Activated naive CD8-positive, alpha-beta T cell treated with anti-CD3 and anti-CD28 coated beads for 36 hours (primary cell): ENCODE data around the gene LUZP1. TPM values are rescaled to one million over a fixed set of nuclear protein-coding genes. Genes with fewer than 3 reads are reported as not detected.
"Not testable (repeated sequence)": the region's sequence is repeated elsewhere in the genome, so short reads cannot be mapped to it uniquely, and the experiment has no call there.

Source experiments
- DNase-seq: peaks from one replicate; pipeline ENCODE4 v3.0.0; 2021
- H3K27ac Mint-ChIP-seq: one replicate; pipeline ENCODE4 v1.8.0; 2022; ENCODE audit warnings: mild to moderate bottlenecking, moderate library complexity, mixed read lengths
- H3K27me3 Mint-ChIP-seq: one replicate; pipeline ENCODE4 v1.8.0; 2022; ENCODE audit warnings: mild to moderate bottlenecking, mixed read lengths
- H3K36me3 Mint-ChIP-seq: one replicate; pipeline ENCODE4 v1.8.0; 2021; ENCODE audit warnings: mild to moderate bottlenecking, mixed read lengths
- H3K4me1 Mint-ChIP-seq: one replicate; pipeline ENCODE4 v1.8.0; 2021; ENCODE audit warnings: mixed read lengths
- H3K4me3 Mint-ChIP-seq: one replicate; pipeline ENCODE4 v1.8.0; 2022; ENCODE audit warnings: mild to moderate bottlenecking, moderate library complexity, mixed read lengths
- H3K9me3 Mint-ChIP-seq: one replicate; pipeline ENCODE4 v1.8.0; 2022; ENCODE audit warnings: mixed read lengths
- total RNA-seq, 2 experiments: library from RNA; stranded (reverse); gene quantifications; one replicate each; pipeline ENCODE4 v1.2.3, GENCODE V29; 2021

LUZP1 gene
- total RNA-seq, result 10 to 100 TPM; 18.4 to 20.1 TPM

- DNase-seq, result peak; percentile 83
These were observed at the start of gene LUZP1 for GRCh38 chr1:23168445-23169194. TSS of gene LUZP1 (minus strand) at chr1:23168856.

DNA sequence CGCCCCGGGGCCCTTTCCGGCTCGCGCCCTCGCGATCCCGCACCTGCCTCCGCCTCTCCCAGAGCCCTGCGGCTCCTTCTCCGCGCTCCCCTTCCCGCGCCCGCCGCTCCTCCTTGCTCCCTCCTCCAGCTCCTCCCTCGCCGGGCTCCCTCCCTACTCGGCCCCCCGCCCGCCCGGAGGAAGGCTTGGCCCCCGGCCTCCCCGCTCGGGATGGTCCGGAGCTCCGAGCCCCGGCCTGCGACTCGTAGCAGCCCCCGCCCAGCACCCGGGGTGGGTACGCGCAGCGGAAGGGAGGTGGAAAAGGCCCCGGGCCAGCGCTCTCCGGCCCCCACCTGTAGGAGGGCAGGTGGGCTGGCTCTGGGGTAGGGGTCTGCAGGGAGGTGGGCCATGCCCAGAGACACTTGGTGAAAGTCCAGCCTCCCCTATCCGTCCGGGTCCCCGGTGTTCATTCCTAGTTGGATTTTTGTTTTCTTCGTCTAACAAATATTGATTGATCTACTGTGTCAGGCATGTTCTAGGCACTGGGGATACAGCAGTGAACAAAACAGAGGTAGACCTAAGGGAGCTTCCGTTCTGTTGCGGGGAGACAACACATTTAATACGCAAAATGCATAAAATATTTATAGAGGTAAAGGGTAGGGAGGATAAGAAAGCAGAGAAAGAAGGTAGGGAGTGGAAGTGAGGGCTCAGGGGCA is 48.9 kb upstream of the LUZP1 start, which contains the start of gene HTR1D:
HTR1D (minus strand) TSS at position 82 of the 695 bp plus-strand sequence. CDS start 23,283 bp downstream, outside the sequence.
- H3K27me3 Mint-ChIP-seq, result peaks cover 77% of the 10 kb centered on the region
- H3K4me1 Mint-ChIP-seq, result no peaks in the 10 kb centered on the region

More at GRCh38 chr1:23168445-23169194, at the start of gene LUZP1:
- peak within 1 kb of the TSS; percentile 99 for H3K4me3 Mint-ChIP-seq
- H3K27ac Mint-ChIP-seq, result peak within 1 kb of the TSS; percentile 95
- H3K36me3 Mint-ChIP-seq, result peaks cover 2% of the 10 kb centered on the region
- H3K4me1 Mint-ChIP-seq, result peaks cover 33% of the 10 kb centered on the region
- H3K27me3 Mint-ChIP-seq, result no peaks in the 10 kb centered on the region
- H3K9me3 Mint-ChIP-seq, result no peaks in the 10 kb centered on the region

GRCh38 chr1:23216771-23217420 is 48.2 kb upstream of the LUZP1 start:
- Mint-ChIP-seq H3K4me1 (no peaks in the 10 kb centered on the region), H3K27ac (no peak overlapping the region), H3K4me3 (no peak overlapping the region), H3K9me3 (no peaks in the 10 kb centered on the region), H3K27me3 (peaks cover 78% of the 10 kb centered on the region), H3K36me3 (no peaks in the 10 kb centered on the region)
- DNase-seq, result peak; percentile 57

More for the DNA sequence above, 48.9 kb upstream of the LUZP1 start, which contains the start of gene HTR1D:
- no peak within 1 kb of the TSS for H3K27ac Mint-ChIP-seq
- H3K36me3 Mint-ChIP-seq, result no peaks in the 10 kb centered on the region
- peak; percentile 12 for DNase-seq
- H3K9me3 Mint-ChIP-seq, result no peaks in the 10 kb centered on the region
- peak within 1 kb of the TSS; percentile 23 for H3K4me3 Mint-ChIP-seq

- Mint-ChIP-seq H3K27me3 (peaks cover 78% of the 10 kb centered on the region), H3K9me3 (no peaks in the 10 kb centered on the region), H3K27ac (no peak overlapping the region), H3K4me3 (no peak overlapping the region), H3K36me3 (no peaks in the 10 kb centered on the region), H3K4me1 (no peaks in the 10 kb centered on the region)
- no peak for DNase-seq
These were observed 47.2 kb upstream of the LUZP1 start for GRCh38 chr1:23215751-23216449.

DNA sequence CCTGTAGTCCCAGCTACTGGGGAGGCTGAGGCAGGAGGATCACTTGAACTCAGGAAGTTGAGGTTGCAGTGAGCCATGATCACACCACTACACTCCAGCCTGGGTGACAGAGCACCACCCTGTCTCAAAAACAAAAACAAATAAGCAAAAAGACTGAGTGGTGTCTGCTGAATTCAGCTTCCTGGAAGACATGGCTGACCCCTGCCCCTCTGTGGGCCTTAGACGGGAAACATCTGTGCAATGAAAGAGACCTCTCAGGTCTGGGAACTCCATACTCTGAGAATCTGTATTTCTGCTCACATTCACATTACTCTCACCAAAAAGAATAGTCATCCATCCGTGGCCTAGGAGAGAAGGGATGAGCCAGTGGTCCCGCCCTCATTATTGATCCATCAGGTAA is 46.6 kb upstream of the LUZP1 start:
- Mint-ChIP-seq H3K4me1 (no peaks in the 10 kb centered on the region), H3K36me3 (no peaks in the 10 kb centered on the region), H3K9me3 (no peaks in the 10 kb centered on the region), H3K27me3 (peaks cover 75% of the 10 kb centered on the region), H3K4me3 (no peak overlapping the region), H3K27ac (no peak overlapping the region)
- DNase-seq, result no peak

- no peak for DNase-seq
- Mint-ChIP-seq H3K9me3 (no peaks in the 10 kb centered on the region), H3K27me3 (peaks cover 71% of the 10 kb centered on the region), H3K36me3 (no peaks in the 10 kb centered on the region), H3K4me3 (no peak overlapping the region), H3K4me1 (no peaks in the 10 kb centered on the region), H3K27ac (no peak overlapping the region)
These were observed 46.0 kb upstream of the LUZP1 start for GRCh38 chr1:23214640-23215039.

DNA sequence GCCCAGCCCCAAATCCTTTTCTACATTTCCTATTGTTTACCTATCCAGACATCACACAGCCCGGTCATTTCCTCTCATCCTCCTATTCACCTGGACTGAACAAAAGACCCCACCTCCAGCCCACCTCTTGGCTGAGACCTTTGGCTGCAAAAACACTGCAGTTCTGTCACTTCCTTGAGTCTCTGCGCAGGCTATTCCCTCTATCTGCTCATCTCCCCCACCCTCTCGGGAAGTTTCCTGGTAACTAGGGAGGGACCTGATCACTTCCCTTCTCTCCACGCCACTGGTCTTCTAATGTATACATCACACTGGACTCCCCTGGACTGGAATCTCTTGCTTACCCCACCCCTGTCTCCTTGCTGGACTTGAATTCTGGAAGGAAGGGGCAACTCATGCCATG is 43.3 kb upstream of the LUZP1 start:
- Mint-ChIP-seq H3K36me3 (no peaks in the 10 kb centered on the region), H3K9me3 (no peaks in the 10 kb centered on the region), H3K27me3 (peaks cover 48% of the 10 kb centered on the region), H3K4me3 (no peak overlapping the region), H3K4me1 (no peaks in the 10 kb centered on the region), H3K27ac (no peak overlapping the region)
- DNase-seq, result no peak

GRCh38 chr1:23210963-23211362 is 42.3 kb upstream of the LUZP1 start:
- no peak overlapping the region for H3K27ac Mint-ChIP-seq
- peaks cover 50% of the 10 kb centered on the region for H3K27me3 Mint-ChIP-seq

GRCh38 chr1:23210351-23210785 is 41.7 kb upstream of the LUZP1 start:
- H3K9me3 Mint-ChIP-seq, result no peaks in the 10 kb centered on the region
- no peaks in the 10 kb centered on the region for H3K4me1 Mint-ChIP-seq
- DNase-seq, result no peak
- H3K4me3 Mint-ChIP-seq, result no peak overlapping the region
- H3K36me3 Mint-ChIP-seq, result no peaks in the 10 kb centered on the region
- H3K27me3 Mint-ChIP-seq, result peaks cover 50% of the 10 kb centered on the region
- no peak overlapping the region for H3K27ac Mint-ChIP-seq

More at GRCh38 chr1:23210963-23211362, 42.3 kb upstream of the LUZP1 start:
- DNase-seq, result no peak
- no peaks in the 10 kb centered on the region for H3K36me3 Mint-ChIP-seq
- H3K4me1 Mint-ChIP-seq, result no peaks in the 10 kb centered on the region
- H3K9me3 Mint-ChIP-seq, result no peaks in the 10 kb centered on the region
- H3K4me3 Mint-ChIP-seq, result no peak overlapping the region

GRCh38 chr1:23209770-23210169 is 41.1 kb upstream of the LUZP1 start:
- no peak overlapping the region for H3K4me3 Mint-ChIP-seq
- no peak overlapping the region for H3K27ac Mint-ChIP-seq
- no peak for DNase-seq
- H3K4me1 Mint-ChIP-seq, result no peaks in the 10 kb centered on the region
- H3K9me3 Mint-ChIP-seq, result no peaks in the 10 kb centered on the region
- H3K27me3 Mint-ChIP-seq, result peaks cover 47% of the 10 kb centered on the region
- no peaks in the 10 kb centered on the region for H3K36me3 Mint-ChIP-seq

- peaks cover 38% of the 10 kb centered on the region for H3K27me3 Mint-ChIP-seq
- no peak overlapping the region for H3K4me3 Mint-ChIP-seq
- no peak overlapping the region for H3K27ac Mint-ChIP-seq
- H3K36me3 Mint-ChIP-seq, result no peaks in the 10 kb centered on the region
- no peaks in the 10 kb centered on the region for H3K9me3 Mint-ChIP-seq
- H3K4me1 Mint-ChIP-seq, result no peaks in the 10 kb centered on the region
- DNase-seq, result no peak
These were observed 39.9 kb upstream of the LUZP1 start for GRCh38 chr1:23208527-23208926.

- H3K27me3 Mint-ChIP-seq, result peaks cover 32% of the 10 kb centered on the region
- not testable (repeated sequence) for DNase-seq, H3K27ac Mint-ChIP-seq, H3K4me3 Mint-ChIP-seq, H3K9me3 Mint-ChIP-seq, H3K4me1 Mint-ChIP-seq, H3K36me3 Mint-ChIP-seq
These were observed 39.1 kb upstream of the LUZP1 start for GRCh38 chr1:23207733-23208132.

DNA sequence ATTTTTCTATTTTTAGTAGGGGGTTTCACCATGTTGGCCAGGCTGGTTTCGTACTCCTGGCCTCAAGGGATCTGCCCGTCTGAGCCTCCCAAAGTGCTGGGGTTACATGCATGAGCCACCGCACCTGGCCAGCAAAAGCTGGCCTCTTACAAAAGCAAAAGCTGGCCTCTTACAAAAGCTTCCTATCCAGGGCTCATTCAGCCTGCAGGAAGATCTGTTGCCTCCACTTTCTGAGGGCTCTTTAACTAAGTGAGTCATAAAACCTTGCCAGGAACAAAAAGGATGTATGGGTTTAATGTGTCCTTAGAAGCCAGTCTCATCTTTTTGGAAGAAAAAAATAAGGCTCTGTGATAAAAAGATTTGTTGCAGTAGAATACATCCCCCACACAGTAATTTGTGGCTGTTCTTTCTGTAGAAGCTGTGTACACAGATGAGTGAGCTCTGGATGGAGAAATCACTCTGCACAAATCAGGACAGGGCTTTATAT is 33.6 kb upstream of the LUZP1 start:
- Mint-ChIP-seq H3K27ac (no peak overlapping the region), H3K4me1 (no peaks in the 10 kb centered on the region), H3K27me3 (peaks cover 20% of the 10 kb centered on the region), H3K9me3 (no peaks in the 10 kb centered on the region), H3K4me3 (no peak overlapping the region), H3K36me3 (no peaks in the 10 kb centered on the region)
- no peak for DNase-seq

DNA sequence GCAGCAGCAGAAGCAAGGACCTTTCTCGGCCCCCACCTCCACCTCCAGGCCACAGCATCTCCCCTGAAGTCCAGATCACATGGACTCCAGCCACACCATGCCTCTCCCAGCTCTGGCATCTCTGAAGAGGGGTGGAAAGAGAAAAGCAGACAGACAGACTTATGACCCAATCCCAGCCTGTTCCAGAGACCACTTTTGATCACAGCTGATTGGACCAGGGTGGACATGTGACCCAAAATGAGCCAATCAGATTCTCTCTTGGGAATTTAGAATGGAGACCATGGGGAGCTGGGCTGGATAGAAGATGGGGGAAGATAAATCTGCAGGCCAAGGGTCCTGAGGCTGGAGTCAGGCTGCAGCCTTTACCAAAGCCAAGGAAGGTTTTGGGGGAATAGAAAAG is 32.2 kb upstream of the LUZP1 start:
- Mint-ChIP-seq H3K9me3 (no peaks in the 10 kb centered on the region), H3K27ac (no peak overlapping the region), H3K27me3 (peaks cover 15% of the 10 kb centered on the region), H3K36me3 (no peaks in the 10 kb centered on the region), H3K4me1 (no peaks in the 10 kb centered on the region), H3K4me3 (no peak overlapping the region)
- DNase-seq, result no peak
